SK-N-SH (cell line): Measurements from ENCODE around the gene DDX24. TPM values are rescaled to one million over a fixed set of nuclear protein-coding genes. Genes with fewer than 3 reads are reported as not detected.

Experiments used
- CTCF ChIA-PET: fragments of 300-600, 350-600 bp; formaldehyde crosslinking; extraction: SDS; loops from one replicate; lab custom pipeline; 2021; lab: Yijun Ruan, JAX
- POLR2A ChIA-PET: fragments of 350-600 bp; sonication (Branson Sonifier 250); formaldehyde crosslinking; extraction: SDS; loops from one replicate; lab custom pipeline; 2020; ENCODE audit warnings: antibody characterized with exemption, inconsistent platforms; lab: Yijun Ruan, JAX
- DNase-seq: peaks from one replicate; pipeline ENCODE4 v3.0.0; 2012
- H2AFZ ChIP-seq: fragments of 200-600 bp; sonication (generic); 2 replicates; pipeline ENCODE4 v1.8.1; 2016; ENCODE audit warnings: antibody characterized with exemption, mild to moderate bottlenecking, low read depth
- H3F3A ChIP-seq: fragments of 200-600 bp; sonication (generic); replicated peaks from 2 replicates; pipeline ENCODE3; 2016; ENCODE audit warnings: antibody characterized with exemption, mild to moderate bottlenecking; ENCODE audit not compliant: insufficient read depth
- H3K27ac ChIP-seq, 2 experiments: fragments of 200-500 bp in 1 of 2; fragments of 200-600 bp in 1 of 2; sonication (Bioruptor generic) in 1 of 2; sonication (generic), shearing (Covaris generic) in 1 of 2; 2 replicates each; pipeline versions ENCODE4 v1.5.1 to v1.6.1; 2014 to 2016; ENCODE audit warnings: low read depth in 2 of 2, inconsistent platforms in 1 of 2, low read length in 1 of 2, mild to moderate bottlenecking in 1 of 2, mixed read lengths in 1 of 2
- H3K27me3 ChIP-seq: fragments of 200-600 bp; sonication (generic), shearing (Covaris generic); 2 replicates; pipeline ENCODE4 v1.6.1; 2016; ENCODE audit warnings: mixed run types; ENCODE audit not compliant: insufficient read depth
- H3K36me3 ChIP-seq, 2 experiments: fragments of 200-500 bp in 1 of 2; fragments of 200-600 bp in 1 of 2; sonication (Bioruptor generic) in 1 of 2; sonication (generic) in 1 of 2; replicated peaks in 1 of 2; 2 replicates each; pipeline versions ENCODE3 to v1.5.1; 2014 to 2016; ENCODE audit warnings: low read length in 1 of 2, mild to moderate bottlenecking in 1 of 2; ENCODE audit not compliant: insufficient read depth in 2 of 2, control insufficient read depth in 1 of 2
- H3K4me1 ChIP-seq, 2 experiments: fragments of 200-500 bp in 1 of 2; fragments of 200-600 bp in 1 of 2; sonication (Bioruptor generic) in 1 of 2; sonication (generic), shearing (Covaris generic) in 1 of 2; 2 replicates each; pipeline versions ENCODE4 v1.5.1 to v1.6.1; 2014 to 2016; ENCODE audit warnings: low read depth in 1 of 2, low read length in 1 of 2, mixed run types in 1 of 2; ENCODE audit not compliant: insufficient read depth in 2 of 2, control insufficient read depth in 1 of 2
- H3K4me2 ChIP-seq: fragments of 200-600 bp; sonication (generic), shearing (Covaris generic); 2 replicates; pipeline ENCODE4 v1.6.1; 2017; ENCODE audit warnings: mixed run types
- H3K4me3 ChIP-seq, 2 experiments: fragments of 200-500 bp in 1 of 2; fragments of 200-600 bp in 1 of 2; sonication (Bioruptor generic) in 1 of 2; sonication (generic), shearing (Covaris generic) in 1 of 2; 2 replicates each; pipeline versions ENCODE4 v1.5.1 to v1.8.1; 2014 to 2016; ENCODE audit warnings: low read depth in 2 of 2, inconsistent platforms in 1 of 2, low read length in 1 of 2, mild to moderate bottlenecking in 1 of 2, mixed read lengths in 1 of 2, moderate library complexity in 1 of 2
- H3K79me2 ChIP-seq: fragments of 200-600 bp; sonication (generic); 2 replicates; pipeline ENCODE4 v1.8.1; 2017; ENCODE audit warnings: mild to moderate bottlenecking; ENCODE audit not compliant: insufficient read depth
- H3K9ac ChIP-seq: fragments of 200-600 bp; sonication (generic); 2 replicates; pipeline ENCODE4 v1.6.1; 2017; ENCODE audit warnings: mixed run types
- H3K9me2 ChIP-seq: fragments of 200-600 bp; sonication (generic); 2 replicates; pipeline ENCODE4 v1.6.1; 2017; ENCODE audit warnings: mixed run types
- H3K9me3 ChIP-seq: fragments of 200-600 bp; sonication (generic); 2 replicates; pipeline ENCODE4 v1.6.1; 2017; ENCODE audit warnings: mixed run types, mild to moderate bottlenecking, moderate library complexity
- H4K20me1 ChIP-seq: fragments of 200-600 bp; sonication (generic); 2 replicates; pipeline ENCODE4 v1.6.1; 2017; ENCODE audit warnings: mild to moderate bottlenecking, mixed run types; ENCODE audit not compliant: insufficient read depth
- ELF1 ChIP-seq: IDR thresholded peaks from 2 replicates; pipeline ENCODE4 v1.4.0; 2012
- EP300 ChIP-seq, 2 experiments: IDR thresholded peaks; 2 replicates each; pipeline versions ENCODE4 v1.4.0 to v1.6.1; 2012; ENCODE audit warnings: borderline replicate concordance in 1 of 2, low read depth in 1 of 2, low read length in 1 of 2
- FOXJ3 ChIP-seq: sonication (generic); formaldehyde crosslinking; IDR thresholded peaks from 2 replicates; pipeline ENCODE4 v1.5.1; 2020; ENCODE audit warnings: mild to moderate bottlenecking, missing genetic modification reagents
- GABPA ChIP-seq: IDR thresholded peaks from 2 replicates; pipeline ENCODE4 v1.4.0; 2012; ENCODE audit warnings: low read depth, mild to moderate bottlenecking
- MAX ChIP-seq: IDR thresholded peaks from 2 replicates; pipeline ENCODE4 v1.4.0; 2012; ENCODE audit warnings: low read depth
- MEF2A ChIP-seq: IDR thresholded peaks from 2 replicates; pipeline ENCODE4 v1.4.0; 2012; ENCODE audit warnings: low read depth, borderline replicate concordance
- PBX3 ChIP-seq: IDR thresholded peaks from 2 replicates; pipeline ENCODE4; 2012
- USF2 ChIP-seq: fragments of 150-350 bp; IDR thresholded peaks from 2 replicates; pipeline ENCODE4 v1.6.1; 2017; ENCODE audit warnings: antibody characterized with exemption, low read length, low read depth, borderline replicate concordance
- ZBTB33 ChIP-seq: IDR thresholded peaks from 2 replicates; pipeline ENCODE4 v1.4.0; 2012; ENCODE audit warnings: low read depth, borderline replicate concordance
- WGBS: methylation state at CpG from one replicate; pipeline ENCODE4 v1.1.6; 2017; ENCODE audit warnings: low lambda C conversion rate; 5-methylcytosine and 5-hydroxymethylcytosine counted together
- polyA plus RNA-seq, 3 experiments: library from polyadenylated mRNA; depleted of rRNA; stranded (reverse); fragments of >200 nt; gene quantifications; 2 replicates each; pipeline ENCODE4 v1.2.3, GENCODE V29; 2012

Gene DDX24
- polyA plus RNA-seq, 1 of the 3 experiments (the other 2 are of a cell fraction): 108 TPM

- no peaks in the 10 kb centered on the region for H4K20me1 ChIP-seq
- H3K27me3 ChIP-seq: no peaks in the 10 kb centered on the region
- no peak overlapping the region for H2AFZ ChIP-seq
- WGBS: 97% methylated on average over 8 of the region's 8 CpGs
- TF ChIP-seq FOXJ3: no peak
- TF ChIP-seq ZBTB33: no peak
- no peak for TF ChIP-seq GABPA
- no peak for TF ChIP-seq PBX3
- TF ChIP-seq ELF1: no peak
- no peak for TF ChIP-seq MEF2A
- CTCF ChIA-PET: interaction anchor here (1.1 to 10.8 kb wide), 4 partner anchors 30 to 138 kb away, joined by 3 to 132 read pairs (median 34); partner anchors contain the start of gene IFI27L2
- DNase-seq: no peak
- H3K4me2 ChIP-seq: no peak overlapping the region
- no peak overlapping the region for H3K4me3 ChIP-seq
- H3K36me3 ChIP-seq: no peaks in the 10 kb centered on the region
- H3K9me3 ChIP-seq: no peaks in the 10 kb centered on the region
- no peak overlapping the region for H3K27ac ChIP-seq
- H3K79me2 ChIP-seq: no peaks in the 10 kb centered on the region
- peaks cover 0 to 18% of the 10 kb centered on the region in 2 experiments; a peak in 1 of 4 replicates for H3K4me1 ChIP-seq
- H3K9ac ChIP-seq: no peak overlapping the region
- POLR2A ChIA-PET: no interaction called here
- H3F3A ChIP-seq: no peaks in the 10 kb centered on the region
- no peaks in the 10 kb centered on the region for H3K9me2 ChIP-seq
These were observed 49.7 kb downstream of the DDX24 start for GRCh38 chr14:94031161-94031882.

- Histone ChIP-seq H3K9me2 (no peaks in the 10 kb centered on the region), H3K9me3 (no peaks in the 10 kb centered on the region), H3K27me3 (no peaks in the 10 kb centered on the region), H3K79me2 (no peaks in the 10 kb centered on the region), H2AFZ (no peak overlapping the region), H3K9ac (no peak overlapping the region), H3F3A (no peaks in the 10 kb centered on the region), H3K4me1 (peaks cover 0 to 10% of the 10 kb centered on the region in 2 experiments; a peak in 1 of 4 replicates), H3K4me3 (no peak overlapping the region), H3K4me2 (no peak overlapping the region), H3K27ac (no peak overlapping the region), H3K36me3 (no peaks in the 10 kb centered on the region), H4K20me1 (no peaks in the 10 kb centered on the region)
- 89% methylated on average over 14 of the region's 14 CpGs for WGBS
- TF ChIP-seq USF2 (no peak), FOXJ3 (no peak), EP300 (IDR thresholded peaks at IDR 0.05; ENCODE audit: borderline replicate concordance in 1 of 2, low read depth in 1 of 2, low read length in 1 of 2) (no peak), MAX (no peak)
- ChIA-PET CTCF (interaction anchor here (1.1 to 3.9 kb wide), 2 partner anchors 107 to 150 kb away, joined by 3 to 23 read pairs; no protein-coding TSS in a partner anchor), POLR2A (no interaction called here)
- no peak for DNase-seq
These were observed 50.4 kb downstream of the DDX24 start for GRCh38 chr14:94030571-94030970.
